Liver (tissue), 9 donors: ENCODE results near the gene STK32C. TPM values are rescaled to one million over a fixed set of nuclear protein-coding genes. Genes with fewer than 3 reads are reported as not detected.

Experiments used
- DNase-seq: peaks from one replicate; pipeline ENCODE4 v3.0.0-alpha.2; 2017; ENCODE audit warnings: low spot score
- H3K27ac ChIP-seq, 2 donors: one replicate each; pipeline ENCODE4 v1.7.0; 2013; ENCODE audit warnings: inconsistent platforms in 2 of 2, low read length in 2 of 2, control low read depth in 1 of 2, low read depth in 1 of 2, mild to moderate bottlenecking in 1 of 2
- H3K27me3 ChIP-seq, 4 donors: one replicate each; pipeline versions ENCODE4 v1.6.1 to v1.7.0; 2013; ENCODE audit warnings: low read length in 3 of 4, inconsistent platforms in 1 of 4, mild to moderate bottlenecking in 1 of 4, moderate library complexity in 1 of 4; ENCODE audit not compliant: control insufficient read depth in 4 of 4, insufficient read depth in 4 of 4
- H3K36me3 ChIP-seq, 4 donors: one replicate each; pipeline versions ENCODE4 v1.6.1 to v1.7.0; 2013; ENCODE audit warnings: low read length in 3 of 4, mild to moderate bottlenecking in 3 of 4, low read depth in 1 of 4, moderate library complexity in 1 of 4; ENCODE audit not compliant: control insufficient read depth in 4 of 4, insufficient read depth in 3 of 4
- H3K4me1 ChIP-seq, 4 donors: one replicate each; pipeline versions ENCODE4 v1.6.1 to v1.7.0; 2013; ENCODE audit warnings: low read length in 3 of 4, mild to moderate bottlenecking in 3 of 4, moderate library complexity in 1 of 4; ENCODE audit not compliant: control insufficient read depth in 4 of 4, insufficient read depth in 4 of 4
- H3K4me3 ChIP-seq, 3 donors: one replicate each; pipeline versions ENCODE4 v1.6.1 to v1.7.0; 2013; ENCODE audit warnings: low read length in 3 of 3, control low read depth in 1 of 3, low read depth in 1 of 3, mild to moderate bottlenecking in 1 of 3
- H3K9ac ChIP-seq, 2 donors: one replicate each; pipeline ENCODE4 v1.7.0; 2013; ENCODE audit warnings: low read length in 2 of 2, mild to moderate bottlenecking in 2 of 2, moderate library complexity in 2 of 2, control low read depth in 1 of 2, low read depth in 1 of 2
- H3K9me3 ChIP-seq, 4 donors: one replicate each; pipeline versions ENCODE4 v1.6.1 to v1.7.0; 2013; ENCODE audit warnings: low read length in 3 of 4; ENCODE audit not compliant: control insufficient read depth in 4 of 4
- ATF3 ChIP-seq: IDR thresholded peaks from 2 replicates; pipeline ENCODE4 v1.6.1; 2016; ENCODE audit warnings: antibody characterized with exemption
- EGR1 ChIP-seq, 2 donors: IDR thresholded peaks; 2 replicates each; pipeline ENCODE4 v1.6.1; 2016 to 2018; ENCODE audit warnings: antibody characterized with exemption in 2 of 2, low read depth in 2 of 2
- FOXA1 ChIP-seq: IDR thresholded peaks from 2 replicates; pipeline ENCODE4 v1.6.1; 2016; ENCODE audit warnings: antibody characterized with exemption
- FOXA2 ChIP-seq: IDR thresholded peaks from 2 replicates; pipeline ENCODE4 v1.6.1; 2016; ENCODE audit warnings: antibody characterized with exemption
- GABPA ChIP-seq, 2 donors: IDR thresholded peaks in 1 of 2; conservative IDR thresholded peaks in 1 of 2; 2 replicates each; pipeline ENCODE4 v1.6.1; 2016; ENCODE audit warnings: antibody characterized with exemption in 2 of 2, mild to moderate bottlenecking in 1 of 2, moderate library complexity in 1 of 2
- HNF4A ChIP-seq, 2 donors: conservative IDR thresholded peaks; 2 replicates each; pipeline ENCODE4 v1.6.1; 2016; ENCODE audit warnings: antibody characterized with exemption in 2 of 2, mild to moderate bottlenecking in 2 of 2
- HNF4G ChIP-seq: IDR thresholded peaks from 2 replicates; pipeline ENCODE4 v1.6.1; 2016; ENCODE audit warnings: antibody characterized with exemption
- JUND ChIP-seq, 2 donors: IDR thresholded peaks; 2 replicates each; pipeline ENCODE4 v1.6.1; 2016; ENCODE audit warnings: antibody characterized with exemption in 2 of 2
- MAX ChIP-seq: IDR thresholded peaks from 2 replicates; pipeline ENCODE4 v1.6.1; 2016; ENCODE audit warnings: antibody characterized with exemption
- NR2F2 ChIP-seq: IDR thresholded peaks from 2 replicates; pipeline ENCODE4 v1.6.1; 2016; ENCODE audit warnings: antibody characterized with exemption
- RAD21 ChIP-seq, 2 donors: IDR thresholded peaks; 2 replicates each; pipeline ENCODE4 v1.6.1; 2016; ENCODE audit warnings: antibody characterized with exemption in 2 of 2, mild to moderate bottlenecking in 2 of 2
- REST ChIP-seq: IDR thresholded peaks from 2 replicates; pipeline ENCODE4 v1.6.1; 2016; ENCODE audit warnings: antibody characterized with exemption, mild to moderate bottlenecking
- RXRA ChIP-seq, 2 donors: IDR thresholded peaks; 2 replicates each; pipeline ENCODE4 v1.6.1; 2017 to 2018; ENCODE audit warnings: antibody characterized with exemption in 2 of 2, mild to moderate bottlenecking in 1 of 2
- SP1 ChIP-seq: IDR thresholded peaks from 2 replicates; pipeline ENCODE4 v1.6.1; 2018; ENCODE audit warnings: antibody characterized with exemption, mild to moderate bottlenecking
- TAF1 ChIP-seq: conservative IDR thresholded peaks from 2 replicates; pipeline ENCODE4 v1.6.1; 2016; ENCODE audit warnings: antibody characterized with exemption, mild to moderate bottlenecking
- YY1 ChIP-seq: IDR thresholded peaks from 2 replicates; pipeline ENCODE4 v1.6.1; 2016; ENCODE audit warnings: antibody characterized with exemption, mild to moderate bottlenecking
- WGBS: extraction: QIAGEN DNeasy Blood & Tissue Kit; methylation state at CpG from one replicate; pipeline ENCODE4 v1.1.7; 2013; 5-methylcytosine and 5-hydroxymethylcytosine counted together
- polyA plus RNA-seq, 2 donors: library from polyadenylated mRNA; stranded (reverse) in 1 of 2; unstranded in 1 of 2; fragments of 200-250 nt in 1 of 2; fragments of >200 nt in 1 of 2; fragmentation: Nextera tagmentation in 1 of 2; extraction: Ambion mirVana in 1 of 2; gene quantifications; one replicate each; pipeline versions ENCODE4 v1.2.1 to v1.2.3, GENCODE V29; 2013 to 2015
- total RNA-seq, 2 donors: library from RNA; depleted of rRNA; stranded (reverse); fragments of >200 nt; gene quantifications; one replicate each; pipeline ENCODE4 v1.2.3, GENCODE V29; 2014
- TF ChIP-seq, protein P1 (sequence below): fragments of 150-350 bp; IDR thresholded peaks from 2 replicates; pipeline ENCODE4 v1.5.1; 2017; ENCODE audit warnings: improper control_type of control experiment, low read depth, low read length; ENCODE audit not compliant: missing input control
- TF ChIP-seq, protein P2 (sequence below): IDR thresholded peaks from 2 replicates; pipeline ENCODE4 v1.6.1; 2016; ENCODE audit warnings: antibody characterized with exemption
- donor health status: healthy.
- donor health status: healthy.
- donor health status: healthy.
- donor health status: healthy.
- donor health status: healthy.

Gene STK32C
- total and polyA plus RNA-seq, 4 donors, result 1.8 to 4.6 (median 2.2) TPM

DNA sequence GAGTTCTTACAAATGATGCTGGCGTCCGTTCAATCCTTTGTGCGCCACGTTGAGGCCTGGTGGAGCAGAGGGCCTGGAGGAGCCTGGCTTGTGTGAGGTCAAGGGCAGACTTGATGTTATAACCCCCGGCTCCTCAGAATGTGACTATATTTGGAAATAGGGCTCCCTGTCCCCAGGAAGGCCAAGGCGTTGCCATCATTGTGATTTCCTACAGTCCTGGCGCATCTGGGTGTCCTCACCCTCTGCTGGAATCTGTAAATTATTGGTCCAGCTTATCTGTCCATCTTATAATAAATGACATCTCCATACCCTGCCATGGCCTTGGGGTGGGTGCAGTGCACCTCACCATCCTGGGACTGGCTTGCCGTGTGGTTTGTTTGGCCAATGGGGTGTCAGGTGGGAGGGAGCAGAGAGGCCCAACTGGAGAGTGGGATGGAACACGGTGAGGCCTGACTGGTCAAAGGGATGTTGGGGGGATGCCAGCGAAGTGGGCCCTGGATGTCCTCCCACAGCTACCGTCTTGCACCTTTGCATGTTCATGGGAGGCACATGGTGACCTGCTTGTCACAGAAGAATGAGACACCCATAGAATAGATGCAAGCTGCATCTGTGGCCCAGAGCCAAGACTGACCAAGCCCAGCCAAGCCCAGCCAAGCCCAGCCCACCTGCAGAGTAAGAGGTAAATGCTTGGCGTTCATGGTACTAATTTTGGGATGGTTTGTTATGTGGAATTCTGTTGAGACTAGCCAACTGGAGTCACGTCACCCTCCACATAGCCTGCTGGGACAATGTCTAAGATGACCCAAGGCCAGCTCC lies 13.1 kb upstream of the STK32C start:
- H3K27me3 ChIP-seq, result no peaks in the 10 kb centered on the region
- H3K4me3 ChIP-seq, result no peak overlapping the region
- peaks cover 0 to 2% (median 2%) of the 10 kb centered on the region in 4 donors for H3K4me1 ChIP-seq
- H3K36me3 ChIP-seq, result no peaks in the 10 kb centered on the region
- no peak overlapping the region for H3K27ac ChIP-seq
- DNase-seq, result no peak
- H3K9me3 ChIP-seq, result no peaks in the 10 kb centered on the region
- no peak overlapping the region for H3K9ac ChIP-seq
- WGBS, result 91% methylated on average over 13 of the region's 13 CpGs
- TF ChIP-seq HNF4A (conservative IDR thresholded peaks at IDR 0.05) (no peak), EGR1 (IDR thresholded peaks at IDR 0.05; ENCODE audit: low read depth in 2 of 2) (no peak), JUND (IDR thresholded peaks at IDR 0.05) (no peak), ATF3 (no peak), FOXA1 (no peak), FOXA2 (no peak), MAX (no peak), SP1 (no peak), HNF4G (no peak), TAF1 (no peak), NR2F2 (no peak)
- TF ChIP-seq, protein P1, sequence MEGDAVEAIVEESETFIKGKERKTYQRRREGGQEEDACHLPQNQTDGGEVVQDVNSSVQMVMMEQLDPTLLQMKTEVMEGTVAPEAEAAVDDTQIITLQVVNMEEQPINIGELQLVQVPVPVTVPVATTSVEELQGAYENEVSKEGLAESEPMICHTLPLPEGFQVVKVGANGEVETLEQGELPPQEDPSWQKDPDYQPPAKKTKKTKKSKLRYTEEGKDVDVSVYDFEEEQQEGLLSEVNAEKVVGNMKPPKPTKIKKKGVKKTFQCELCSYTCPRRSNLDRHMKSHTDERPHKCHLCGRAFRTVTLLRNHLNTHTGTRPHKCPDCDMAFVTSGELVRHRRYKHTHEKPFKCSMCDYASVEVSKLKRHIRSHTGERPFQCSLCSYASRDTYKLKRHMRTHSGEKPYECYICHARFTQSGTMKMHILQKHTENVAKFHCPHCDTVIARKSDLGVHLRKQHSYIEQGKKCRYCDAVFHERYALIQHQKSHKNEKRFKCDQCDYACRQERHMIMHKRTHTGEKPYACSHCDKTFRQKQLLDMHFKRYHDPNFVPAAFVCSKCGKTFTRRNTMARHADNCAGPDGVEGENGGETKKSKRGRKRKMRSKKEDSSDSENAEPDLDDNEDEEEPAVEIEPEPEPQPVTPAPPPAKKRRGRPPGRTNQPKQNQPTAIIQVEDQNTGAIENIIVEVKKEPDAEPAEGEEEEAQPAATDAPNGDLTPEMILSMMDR, result no peak

DNA sequence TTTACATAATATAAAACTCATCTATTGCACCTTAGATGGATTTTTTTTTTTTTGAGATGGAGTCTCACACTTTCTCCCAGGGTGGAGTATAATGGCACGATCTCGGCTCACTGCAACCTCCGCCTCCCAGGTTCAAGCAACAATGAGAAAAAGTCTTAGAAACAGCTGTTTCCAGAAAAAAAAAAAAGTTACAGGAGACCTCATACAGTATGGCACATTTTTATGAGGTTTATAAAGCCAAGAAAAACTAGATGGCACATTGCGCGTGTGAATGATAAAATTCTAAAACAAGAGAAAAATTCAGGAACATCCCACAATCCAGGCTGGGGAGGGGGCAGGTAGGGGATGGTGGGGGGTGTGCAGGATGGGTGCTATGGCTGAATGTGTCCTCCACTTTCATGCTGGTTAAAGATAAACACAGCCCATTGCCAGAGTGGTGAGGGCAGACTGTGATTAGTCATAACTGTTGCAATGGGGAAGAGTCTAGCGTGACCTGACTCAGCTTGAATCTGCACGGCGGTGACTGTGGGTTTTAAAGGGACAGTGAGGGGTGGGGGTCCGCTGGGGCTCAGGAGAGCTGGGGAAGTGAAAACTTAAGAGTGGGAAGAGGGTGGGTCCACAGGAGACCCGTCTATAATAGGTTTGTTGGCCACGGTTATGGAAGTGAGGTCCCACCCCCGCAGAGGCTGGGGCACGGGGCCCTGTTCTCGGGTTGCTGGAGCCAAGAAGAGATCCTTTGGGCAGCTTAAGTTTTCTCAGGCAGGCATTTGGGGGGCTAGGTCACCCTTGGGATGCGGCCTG lies 12.3 kb upstream of the STK32C start:
- no peak overlapping the region for H3K27ac ChIP-seq

More for the DNA sequence above, 12.3 kb upstream of the STK32C start:
- Histone ChIP-seq H3K27me3 (no peaks in the 10 kb centered on the region), H3K4me1 (peaks cover 0 to 2% (median 2%) of the 10 kb centered on the region in 4 donors), H3K9ac (no peak overlapping the region), H3K4me3 (no peak overlapping the region), H3K9me3 (no peaks in the 10 kb centered on the region), H3K36me3 (no peaks in the 10 kb centered on the region)
- WGBS, result 74% methylated on average over 15 of the region's 15 CpGs
- TF ChIP-seq RAD21 (IDR thresholded peaks at IDR 0.05), result no peak
- no peak for TF ChIP-seq FOXA2
- TF ChIP-seq EGR1 (IDR thresholded peaks at IDR 0.05; ENCODE audit: low read depth in 2 of 2), result no peak
- no peak for TF ChIP-seq FOXA1
- TF ChIP-seq RXRA (IDR thresholded peaks at IDR 0.05), result no peak
- no peak for TF ChIP-seq HNF4A (conservative IDR thresholded peaks at IDR 0.05)
- TF ChIP-seq YY1, result no peak
- no peak for TF ChIP-seq TAF1
- TF ChIP-seq SP1, result no peak
- TF ChIP-seq NR2F2, result no peak
- TF ChIP-seq, protein P1, result no peak
- no peak for TF ChIP-seq HNF4G
- no peak for TF ChIP-seq MAX
- no peak for TF ChIP-seq ATF3
- TF ChIP-seq REST, result no peak
- no peak for TF ChIP-seq JUND (IDR thresholded peaks at IDR 0.05)
- no peak for TF ChIP-seq GABPA (IDR thresholded peaks at IDR 0.05 in 1 of 2, conservative IDR thresholded peaks at IDR 0.05 in 1 of 2)
- TF ChIP-seq, protein P2, sequence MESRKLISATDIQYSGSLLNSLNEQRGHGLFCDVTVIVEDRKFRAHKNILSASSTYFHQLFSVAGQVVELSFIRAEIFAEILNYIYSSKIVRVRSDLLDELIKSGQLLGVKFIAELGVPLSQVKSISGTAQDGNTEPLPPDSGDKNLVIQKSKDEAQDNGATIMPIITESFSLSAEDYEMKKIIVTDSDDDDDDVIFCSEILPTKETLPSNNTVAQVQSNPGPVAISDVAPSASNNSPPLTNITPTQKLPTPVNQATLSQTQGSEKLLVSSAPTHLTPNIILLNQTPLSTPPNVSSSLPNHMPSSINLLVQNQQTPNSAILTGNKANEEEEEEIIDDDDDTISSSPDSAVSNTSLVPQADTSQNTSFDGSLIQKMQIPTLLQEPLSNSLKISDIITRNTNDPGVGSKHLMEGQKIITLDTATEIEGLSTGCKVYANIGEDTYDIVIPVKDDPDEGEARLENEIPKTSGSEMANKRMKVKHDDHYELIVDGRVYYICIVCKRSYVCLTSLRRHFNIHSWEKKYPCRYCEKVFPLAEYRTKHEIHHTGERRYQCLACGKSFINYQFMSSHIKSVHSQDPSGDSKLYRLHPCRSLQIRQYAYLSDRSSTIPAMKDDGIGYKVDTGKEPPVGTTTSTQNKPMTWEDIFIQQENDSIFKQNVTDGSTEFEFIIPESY, result no peak
- DNase-seq, result no peak
